HUES48 (cell line): ENCODE results near the gene FHL3.

Source experiments
- H3K27ac ChIP-seq: one replicate; pipeline ENCODE4 v1.7.0; 2013; ENCODE audit warnings: low read depth, low read length, inconsistent platforms
- H3K27me3 ChIP-seq: 2 replicates; pipeline ENCODE4 v1.6.1; 2013; ENCODE audit warnings: mild to moderate bottlenecking, low read length; ENCODE audit not compliant: control insufficient read depth, insufficient read depth
- H3K36me3 ChIP-seq: 2 replicates; pipeline ENCODE4 v1.6.1; 2013; ENCODE audit warnings: low read length; ENCODE audit not compliant: control insufficient read depth, insufficient read depth
- H3K4me1 ChIP-seq: 2 replicates; pipeline ENCODE4 v1.6.1; 2013; ENCODE audit warnings: mild to moderate bottlenecking, low read length; ENCODE audit not compliant: control insufficient read depth, insufficient read depth
- H3K4me3 ChIP-seq: 2 replicates; pipeline ENCODE4 v1.5.1; 2013; ENCODE audit warnings: mild to moderate bottlenecking, low read depth, low read length
- H3K9ac ChIP-seq: 2 replicates; pipeline ENCODE4 v1.6.1; 2013; ENCODE audit warnings: mild to moderate bottlenecking, low read depth, low read length, moderate library complexity
- H3K9me3 ChIP-seq: 2 replicates; pipeline ENCODE4 v1.6.1; 2013; ENCODE audit warnings: low read length; ENCODE audit not compliant: control insufficient read depth, insufficient read depth

FHL3 gene

DNA sequence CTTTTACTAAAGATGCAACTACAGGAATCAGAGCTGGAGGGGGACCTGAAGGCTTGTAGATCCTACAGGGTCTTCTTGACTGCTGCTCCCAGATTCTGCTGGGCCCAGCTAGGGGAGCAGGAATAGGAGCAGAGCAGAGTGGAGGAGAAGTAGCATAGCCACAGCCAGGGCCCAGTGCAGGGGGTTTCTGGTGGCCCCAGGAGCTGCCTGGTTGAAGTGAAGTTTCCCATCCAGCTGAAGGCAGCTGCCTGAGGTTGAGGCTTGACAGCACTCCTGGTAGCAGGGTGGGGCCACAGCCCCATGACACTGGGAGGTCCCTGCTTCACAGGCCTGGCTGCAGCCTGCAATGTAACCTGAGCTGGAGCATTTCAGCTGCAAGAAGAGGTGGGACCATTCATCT is 56.5 kb downstream of the FHL3 start:
- Histone ChIP-seq H3K4me3 (no peak overlapping the region), H3K4me1 (peaks cover 4% of the 10 kb centered on the region; the same call in 1 of the 2 replicates), H3K9me3 (no peaks in the 10 kb centered on the region), H3K36me3 (no peaks in the 10 kb centered on the region), H3K27me3 (no peaks in the 10 kb centered on the region), H3K27ac (no peak overlapping the region), H3K9ac (no peak overlapping the region)

GRCh38 chr1:37948166-37948565 is 57.1 kb downstream of the FHL3 start:
- H3K27me3 ChIP-seq, result no peaks in the 10 kb centered on the region
- no peak overlapping the region for H3K9ac ChIP-seq
- no peaks in the 10 kb centered on the region for H3K36me3 ChIP-seq
- H3K4me3 ChIP-seq, result no peak overlapping the region
- H3K4me1 ChIP-seq, result peaks cover 4% of the 10 kb centered on the region; the same call in 1 of the 2 replicates
- no peaks in the 10 kb centered on the region for H3K9me3 ChIP-seq
- no peak overlapping the region for H3K27ac ChIP-seq

- no peaks in the 10 kb centered on the region for H3K36me3 ChIP-seq
- H3K4me1 ChIP-seq, result peaks cover 4% of the 10 kb centered on the region; the same call in 1 of the 2 replicates
- H3K9me3 ChIP-seq, result no peaks in the 10 kb centered on the region
- no peaks in the 10 kb centered on the region for H3K27me3 ChIP-seq
- no peak overlapping the region for H3K27ac ChIP-seq
- H3K9ac ChIP-seq, result no peak overlapping the region
- H3K4me3 ChIP-seq, result no peak overlapping the region
Observed at GRCh38 chr1:37947364-37947763, 58.0 kb downstream of the FHL3 start.
